Suppressor macrophage treated with lipopolysaccharide for 4 hours (primary cell): ENCODE results near the gene PTPRO.

Source experiments
- DNase-seq: peaks from one replicate; pipeline ENCODE4 v3.0.0-alpha.2; 2020

PTPRO gene

DNA sequence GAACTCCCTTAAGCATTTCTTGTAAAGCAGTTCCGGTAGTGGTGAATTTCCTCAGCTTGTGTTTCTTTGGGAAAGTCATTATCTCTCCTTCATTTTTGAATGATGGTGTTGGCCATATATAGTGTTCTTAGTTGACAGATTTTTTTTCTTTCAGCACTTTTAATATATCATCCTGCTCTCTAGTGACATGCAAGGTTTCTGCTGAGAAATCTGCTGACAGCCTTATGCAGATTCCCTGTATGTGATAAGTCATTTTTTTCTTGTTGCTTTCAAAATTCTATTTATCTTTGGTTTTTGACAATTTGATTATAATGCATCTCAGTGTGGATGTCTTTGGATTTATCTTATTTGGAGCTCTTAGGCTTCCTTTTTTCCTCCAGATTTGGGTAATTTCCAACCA is 135.7 kb downstream of the PTPRO start:
- DNase-seq: no peak

- DNase-seq: no peak
Measured at GRCh38 chr12:15468911-15469310, 146.6 kb downstream of the PTPRO start.

DNA sequence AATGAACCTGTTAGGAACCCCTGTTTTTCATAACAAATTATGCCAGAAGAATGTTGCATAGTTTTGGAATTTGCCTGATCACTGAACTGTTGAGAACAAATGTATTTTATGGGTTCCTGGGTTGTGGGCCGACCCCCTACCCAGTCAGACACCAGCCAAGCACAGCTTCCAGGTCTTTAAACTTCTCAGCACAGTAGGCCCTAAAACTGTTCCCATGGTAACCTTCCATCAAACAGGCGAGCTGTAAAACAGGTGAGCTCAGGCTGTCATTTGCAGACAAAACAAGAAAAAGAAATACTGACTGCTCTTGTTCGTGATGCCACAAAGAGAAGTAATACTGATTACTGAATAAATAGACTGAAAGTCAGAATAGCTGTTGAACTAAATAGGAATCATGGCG is 147.0 kb downstream of the PTPRO start:
- no peak for DNase-seq

- no peak for DNase-seq
Measured at GRCh38 chr12:15472036-15472435, 149.7 kb downstream of the PTPRO start.

DNA sequence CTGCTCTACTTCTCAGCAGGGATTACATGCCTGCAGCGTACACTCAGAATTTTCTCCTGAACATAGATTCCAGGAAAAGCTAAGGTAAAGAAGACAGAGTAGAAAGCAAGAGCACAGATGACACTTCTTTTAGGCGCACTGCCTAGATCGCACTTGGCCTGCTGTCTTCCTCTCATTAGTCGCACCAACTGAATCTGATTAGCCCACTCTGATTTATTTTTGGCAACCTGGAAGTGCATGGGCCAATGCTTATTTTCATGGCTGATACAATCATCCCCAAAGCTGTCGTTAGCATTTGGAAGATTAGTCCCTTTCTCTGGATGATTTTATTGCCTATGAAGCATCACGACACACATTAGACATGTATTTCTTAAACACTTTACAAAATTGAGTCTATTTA is 152.5 kb downstream of the PTPRO start:
- DNase-seq: no peak

DNA sequence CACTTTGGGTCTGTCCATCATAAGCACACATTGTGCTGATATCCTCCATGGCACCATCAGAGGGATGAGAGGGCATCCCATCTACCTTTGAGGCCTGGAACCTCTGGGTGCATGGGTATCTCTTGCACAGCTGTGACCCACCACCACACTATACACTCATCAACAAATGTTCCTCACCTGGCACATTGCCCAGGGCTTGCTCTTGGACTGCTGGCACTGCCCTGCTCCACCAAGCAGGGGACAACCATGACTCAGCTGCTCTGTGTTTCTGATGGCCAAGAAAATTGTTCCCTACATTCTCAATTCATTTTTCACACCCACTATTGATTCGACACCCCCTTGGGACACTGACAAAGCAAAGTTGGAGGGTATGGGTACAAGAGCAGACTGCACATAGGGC is 155.5 kb downstream of the PTPRO start:
- DNase-seq: no peak

GRCh38 chr12:15481846-15482245 is 159.5 kb downstream of the PTPRO start:
- no peak for DNase-seq

DNA sequence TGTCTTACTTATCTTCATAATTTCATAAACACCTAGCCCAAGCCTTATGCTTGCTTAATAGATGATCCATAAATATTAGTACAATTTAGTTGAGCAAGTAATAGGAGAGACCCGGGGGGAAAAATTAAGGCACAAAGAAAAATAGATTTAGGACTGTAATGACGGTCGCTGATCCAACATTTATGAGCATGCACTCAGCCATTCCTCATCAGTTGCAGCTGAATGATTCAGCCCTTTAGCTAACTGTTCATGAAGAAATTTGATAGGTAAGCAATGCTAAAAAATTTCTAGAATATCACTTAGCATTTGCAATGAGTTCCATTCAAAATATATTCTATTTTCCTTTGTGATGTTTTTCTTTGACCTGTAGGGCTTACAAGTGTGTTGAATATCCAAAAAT is 163.2 kb downstream of the PTPRO start:
- no peak for DNase-seq

GRCh38 chr12:15486859-15487258 is 164.6 kb downstream of the PTPRO start:
- DNase-seq: no peak

GRCh38 chr12:15488481-15488880 is 166.2 kb downstream of the PTPRO start:
- DNase-seq: no peak

DNA sequence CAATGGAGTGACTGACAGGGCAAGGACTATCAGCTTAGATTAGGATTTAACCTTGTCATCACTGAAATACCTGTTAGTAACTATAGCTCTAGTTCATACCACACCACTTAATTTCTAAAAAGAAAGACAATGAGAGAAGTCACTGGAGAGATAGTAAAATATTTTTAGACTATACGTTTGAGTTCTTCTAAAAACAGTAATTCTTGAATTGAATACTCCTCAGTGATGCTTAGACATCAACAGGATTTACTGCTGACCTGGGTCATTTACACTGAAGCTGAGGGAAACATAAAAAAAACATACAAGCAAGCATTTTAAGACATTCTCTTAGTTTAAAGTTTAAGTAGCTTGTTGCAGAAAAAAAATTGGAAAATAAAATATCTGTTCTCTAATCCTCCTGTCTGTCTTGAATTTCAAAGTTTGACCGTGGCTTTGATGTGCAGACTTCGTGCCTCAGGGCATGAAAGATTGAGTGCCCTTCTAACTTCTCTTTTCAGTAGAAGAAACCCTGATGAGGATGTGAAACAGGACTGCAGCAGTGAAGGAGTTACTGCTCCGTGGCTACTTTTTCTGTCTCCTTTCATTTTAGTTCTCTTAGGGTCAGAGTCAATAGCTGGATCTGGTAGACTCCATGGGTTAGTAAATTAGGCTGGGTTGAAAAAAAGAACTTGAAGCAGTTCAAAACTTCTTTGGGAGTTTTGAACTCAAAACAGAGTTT is 172.2 kb downstream of the PTPRO start:
- DNase-seq: peak; percentile 33

- no peak for DNase-seq
Measured at GRCh38 chr12:15495746-15496145, 173.4 kb downstream of the PTPRO start.

- DNase-seq: no peak
Measured at GRCh38 chr12:15496738-15497137, 174.4 kb downstream of the PTPRO start.

DNA sequence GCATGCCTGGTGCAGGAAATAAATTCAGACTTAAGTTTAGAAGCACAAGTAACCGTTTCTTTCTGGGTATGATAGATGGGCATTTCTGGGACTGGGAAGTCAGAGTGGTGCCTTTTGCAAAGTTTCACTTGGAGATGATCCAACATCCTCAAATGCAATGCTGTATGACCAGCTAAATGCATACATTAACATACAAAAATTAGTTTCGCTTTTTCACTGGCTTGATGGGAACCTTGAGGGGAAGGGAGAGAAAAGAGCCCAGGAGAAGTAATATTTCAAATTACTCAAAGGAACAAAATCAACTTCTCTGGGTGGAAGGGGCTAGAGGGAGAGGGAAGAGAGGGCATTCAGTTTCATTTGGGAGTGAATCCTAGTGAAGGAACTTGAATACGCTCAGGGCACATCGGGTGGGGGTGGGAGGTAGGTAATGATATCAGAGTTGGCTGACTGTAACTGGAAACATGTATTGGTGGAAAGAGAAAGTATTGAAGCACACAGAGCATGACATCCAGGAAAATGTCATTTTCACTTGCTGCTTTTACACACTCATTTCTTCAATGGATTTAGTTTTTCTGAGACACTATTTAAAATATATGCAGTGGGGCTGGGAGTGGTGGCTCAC is 175.5 kb downstream of the PTPRO start:
- DNase-seq: peak; percentile 76

- DNase-seq: peak; percentile 35
Measured at GRCh38 chr12:15502211-15502610, 179.9 kb downstream of the PTPRO start.

GRCh38 chr12:15505616-15506015 is 183.3 kb downstream of the PTPRO start:
- DNase-seq: no peak

DNA sequence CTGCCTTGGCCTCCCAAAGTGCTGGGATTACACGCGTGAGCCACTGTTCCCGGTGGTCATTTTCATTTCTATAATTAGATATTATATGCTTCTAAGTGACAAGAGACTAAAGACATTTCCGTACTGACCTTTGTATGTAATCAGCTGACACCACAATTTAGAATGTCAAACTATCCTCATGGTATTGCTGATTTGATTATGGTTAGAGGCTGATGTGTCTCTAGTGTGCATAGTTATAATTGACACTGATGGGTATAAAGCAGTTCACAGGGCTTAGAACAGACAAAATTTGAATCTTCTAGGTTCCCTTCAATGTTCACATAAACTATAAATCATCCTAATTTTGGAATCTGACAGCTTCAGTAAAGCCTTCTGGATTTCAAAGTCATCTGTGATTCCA is 192.7 kb downstream of the PTPRO start:
- DNase-seq: no peak

GRCh38 chr12:15520083-15520482 is 197.8 kb downstream of the PTPRO start:
- no peak for DNase-seq

DNA sequence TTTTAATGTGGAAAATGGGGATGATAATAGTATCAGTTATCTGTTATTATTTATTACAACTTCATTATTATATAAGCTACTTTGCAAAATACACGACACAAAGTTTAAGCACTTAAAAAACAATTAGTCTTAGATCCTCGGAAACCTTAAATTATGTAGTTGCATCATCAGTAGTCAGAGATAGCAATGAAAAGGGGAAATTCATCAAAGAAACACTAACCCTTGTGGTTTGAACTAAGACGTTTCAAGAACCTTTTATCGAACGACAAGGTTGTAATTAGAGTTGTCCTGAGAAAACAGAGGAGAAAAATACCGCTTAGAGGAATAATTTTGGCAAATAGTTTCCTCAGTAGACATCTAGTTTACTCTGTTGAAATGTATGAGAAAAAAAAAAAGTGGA is 198.5 kb downstream of the PTPRO start:
- no peak for DNase-seq

- DNase-seq: peak; percentile 72
Measured at GRCh38 chr12:15522574-15523187, 200.4 kb downstream of the PTPRO start.

- no peak for DNase-seq
Measured at GRCh38 chr12:15525441-15525840, 203.1 kb downstream of the PTPRO start.

DNA sequence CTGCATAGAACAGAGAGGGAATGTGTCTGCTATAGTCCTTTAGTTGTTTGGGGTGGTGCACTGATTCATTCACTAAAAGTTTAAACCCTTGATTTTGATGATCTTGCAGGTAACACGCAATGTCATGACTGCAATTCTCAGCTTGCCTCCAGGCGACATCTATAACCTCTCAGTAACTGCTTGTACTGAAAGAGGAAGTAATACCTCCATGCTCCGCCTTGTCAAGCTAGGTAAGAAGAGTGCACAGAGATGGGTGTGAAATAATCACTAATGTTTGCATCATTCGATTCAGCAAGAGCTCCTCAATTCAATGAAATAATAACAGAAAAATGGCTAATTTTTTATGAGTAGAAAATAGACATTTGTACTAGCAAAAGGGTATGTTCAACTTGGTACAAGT is 203.7 kb downstream of the PTPRO start:
- DNase-seq: no peak

- DNase-seq: peak; percentile 86
Measured at GRCh38 chr12:15527201-15528080, 205.1 kb downstream of the PTPRO start.
